ENCODE measurements around the gene ZNF750. TPM values are rescaled to one million over a fixed set of nuclear protein-coding genes. Genes with fewer than 3 reads are reported as not detected.

ZNF750 gene
- total and polyA plus RNA-seq, 2 of the 13 experiments (the other 11 are each of a cell fraction or from before 2014, with no cell fraction given): not detected

DNA sequence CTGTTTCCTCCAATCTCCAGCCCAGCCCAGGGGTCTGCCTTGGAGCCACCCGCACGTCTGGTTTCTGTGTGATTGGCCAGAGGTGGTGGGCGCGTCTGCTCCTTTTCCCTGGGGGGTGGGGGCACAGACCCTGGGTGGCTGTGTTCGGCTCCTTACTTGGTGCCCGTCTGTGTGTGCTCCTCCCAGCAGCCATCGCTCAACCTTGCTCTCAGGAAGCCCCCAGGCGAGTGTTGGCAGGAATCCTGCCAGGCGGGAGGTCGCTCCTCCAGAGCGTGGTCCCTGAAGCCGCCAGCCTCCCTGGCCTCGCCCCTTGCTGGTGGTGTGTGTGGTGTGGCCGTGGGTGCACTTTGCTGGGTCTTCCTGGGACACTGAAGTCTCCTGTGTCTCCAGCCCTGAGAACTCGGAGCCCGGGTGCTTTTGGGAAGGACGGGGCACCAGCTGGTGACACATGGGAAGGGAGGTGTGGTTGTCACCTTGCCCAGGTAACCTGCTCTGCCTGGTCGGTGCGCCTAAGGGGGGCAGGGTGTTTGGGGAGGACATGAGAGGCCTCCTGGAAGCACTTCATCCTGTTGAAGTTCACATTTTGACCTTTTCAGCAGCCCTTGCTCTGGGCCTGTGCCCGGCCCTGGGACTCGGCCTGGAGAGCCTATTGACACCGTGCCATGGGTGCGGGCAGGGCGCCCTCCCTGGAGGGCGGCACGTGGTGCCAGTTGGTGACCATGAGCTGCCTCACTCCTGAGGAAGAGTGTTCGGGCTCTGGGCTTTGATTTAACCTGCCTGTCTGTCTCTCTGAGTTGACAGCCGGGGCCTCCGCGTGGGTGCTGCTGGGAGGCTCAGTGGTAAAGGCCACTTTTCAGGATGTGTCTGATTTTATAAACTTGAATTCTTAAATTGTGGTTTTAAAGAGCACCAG, 49.0 kb upstream of the ZNF750 start (continued):
- TF ChIP-seq, protein P1, sequence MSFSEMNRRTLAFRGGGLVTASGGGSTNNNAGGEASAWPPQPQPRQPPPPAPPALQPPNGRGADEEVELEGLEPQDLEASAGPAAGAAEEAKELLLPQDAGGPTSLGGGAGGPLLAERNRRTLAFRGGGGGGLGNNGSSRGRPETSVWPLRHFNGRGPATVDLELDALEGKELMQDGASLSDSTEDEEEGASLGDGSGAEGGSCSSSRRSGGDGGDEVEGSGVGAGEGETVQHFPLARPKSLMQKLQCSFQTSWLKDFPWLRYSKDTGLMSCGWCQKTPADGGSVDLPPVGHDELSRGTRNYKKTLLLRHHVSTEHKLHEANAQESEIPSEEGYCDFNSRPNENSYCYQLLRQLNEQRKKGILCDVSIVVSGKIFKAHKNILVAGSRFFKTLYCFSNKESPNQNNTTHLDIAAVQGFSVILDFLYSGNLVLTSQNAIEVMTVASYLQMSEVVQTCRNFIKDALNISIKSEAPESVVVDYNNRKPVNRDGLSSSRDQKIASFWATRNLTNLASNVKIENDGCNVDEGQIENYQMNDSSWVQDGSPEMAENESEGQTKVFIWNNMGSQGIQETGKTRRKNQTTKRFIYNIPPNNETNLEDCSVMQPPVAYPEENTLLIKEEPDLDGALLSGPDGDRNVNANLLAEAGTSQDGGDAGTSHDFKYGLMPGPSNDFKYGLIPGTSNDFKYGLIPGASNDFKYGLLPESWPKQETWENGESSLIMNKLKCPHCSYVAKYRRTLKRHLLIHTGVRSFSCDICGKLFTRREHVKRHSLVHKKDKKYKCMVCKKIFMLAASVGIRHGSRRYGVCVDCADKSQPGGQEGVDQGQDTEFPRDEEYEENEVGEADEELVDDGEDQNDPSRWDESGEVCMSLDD (CRISPR knock-in tag; IDR thresholded peaks at IDR 0.05; ENCODE audit: borderline replicate concordance): no peak
- TF ChIP-seq, protein P2, sequence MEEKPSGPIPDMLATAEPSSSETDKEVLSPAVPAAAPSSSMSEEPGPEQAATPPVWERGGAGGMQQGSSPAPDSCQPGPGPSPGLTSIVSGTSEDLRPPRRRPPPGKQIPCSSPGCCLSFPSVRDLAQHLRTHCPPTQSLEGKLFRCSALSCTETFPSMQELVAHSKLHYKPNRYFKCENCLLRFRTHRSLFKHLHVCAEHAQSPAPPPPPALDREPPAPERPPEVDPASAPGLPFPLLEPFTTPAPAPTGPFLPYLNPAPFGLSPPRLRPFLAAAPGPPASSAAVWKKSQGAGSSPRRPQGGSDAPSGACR (CRISPR knock-in tag; IDR thresholded peaks at IDR 0.05): no peak
- TF ChIP-seq KMT2B (CRISPR knock-in tag; IDR thresholded peaks at IDR 0.05) (no peak), CEBPB (IDR thresholded peaks at IDR 0.05; ENCODE audit: borderline replicate concordance, low read depth, low read length) (no peak), ZNF562 (CRISPR knock-in tag; IDR thresholded peaks at IDR 0.05; ENCODE audit: borderline replicate concordance) (no peak), CBX2 (IDR thresholded peaks at IDR 0.05; ENCODE audit: low read depth, low read length) (no peak), CBX2 (CRISPR knock-in tag; IDR thresholded peaks at IDR 0.05; ENCODE audit: low read depth) (no peak), ARNT2 (CRISPR knock-in tag; IDR thresholded peaks at IDR 0.05; ENCODE audit: low read depth) (peak; percentile 71; the same call in 1 of the 2 replicates), ERF (CRISPR knock-in tag; IDR thresholded peaks at IDR 0.05) (peak; percentile 37; the same call in 1 of the 2 replicates), ZMYM3 (CRISPR knock-in tag; IDR thresholded peaks at IDR 0.05) (no peak), NFE2L1 (CRISPR knock-in tag; IDR thresholded peaks at IDR 0.05; ENCODE audit: borderline replicate concordance) (0 out of 2 replicates have a peak, but pooled peaks have one; percentile 62), TBL1XR1 (IDR thresholded peaks at IDR 0.05; ENCODE audit: borderline replicate concordance, low read length, partially characterized antibody) (no peak), HMG20B (CRISPR knock-in tag; conservative IDR thresholded peaks at IDR 0.05) (peak; percentile 66; the same call in 1 of the 2 replicates), KLF12 (CRISPR knock-in tag; IDR thresholded peaks at IDR 0.05; ENCODE audit: borderline replicate concordance) (no peak)
- TF ChIP-seq, protein P3, sequence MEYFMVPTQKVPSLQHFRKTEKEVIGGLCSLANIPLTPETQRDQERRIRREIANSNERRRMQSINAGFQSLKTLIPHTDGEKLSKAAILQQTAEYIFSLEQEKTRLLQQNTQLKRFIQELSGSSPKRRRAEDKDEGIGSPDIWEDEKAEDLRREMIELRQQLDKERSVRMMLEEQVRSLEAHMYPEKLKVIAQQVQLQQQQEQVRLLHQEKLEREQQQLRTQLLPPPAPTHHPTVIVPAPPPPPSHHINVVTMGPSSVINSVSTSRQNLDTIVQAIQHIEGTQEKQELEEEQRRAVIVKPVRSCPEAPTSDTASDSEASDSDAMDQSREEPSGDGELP (IDR thresholded peaks at IDR 0.05; ENCODE audit: borderline replicate concordance, low read depth): no peak
- TF ChIP-seq, protein P4, sequence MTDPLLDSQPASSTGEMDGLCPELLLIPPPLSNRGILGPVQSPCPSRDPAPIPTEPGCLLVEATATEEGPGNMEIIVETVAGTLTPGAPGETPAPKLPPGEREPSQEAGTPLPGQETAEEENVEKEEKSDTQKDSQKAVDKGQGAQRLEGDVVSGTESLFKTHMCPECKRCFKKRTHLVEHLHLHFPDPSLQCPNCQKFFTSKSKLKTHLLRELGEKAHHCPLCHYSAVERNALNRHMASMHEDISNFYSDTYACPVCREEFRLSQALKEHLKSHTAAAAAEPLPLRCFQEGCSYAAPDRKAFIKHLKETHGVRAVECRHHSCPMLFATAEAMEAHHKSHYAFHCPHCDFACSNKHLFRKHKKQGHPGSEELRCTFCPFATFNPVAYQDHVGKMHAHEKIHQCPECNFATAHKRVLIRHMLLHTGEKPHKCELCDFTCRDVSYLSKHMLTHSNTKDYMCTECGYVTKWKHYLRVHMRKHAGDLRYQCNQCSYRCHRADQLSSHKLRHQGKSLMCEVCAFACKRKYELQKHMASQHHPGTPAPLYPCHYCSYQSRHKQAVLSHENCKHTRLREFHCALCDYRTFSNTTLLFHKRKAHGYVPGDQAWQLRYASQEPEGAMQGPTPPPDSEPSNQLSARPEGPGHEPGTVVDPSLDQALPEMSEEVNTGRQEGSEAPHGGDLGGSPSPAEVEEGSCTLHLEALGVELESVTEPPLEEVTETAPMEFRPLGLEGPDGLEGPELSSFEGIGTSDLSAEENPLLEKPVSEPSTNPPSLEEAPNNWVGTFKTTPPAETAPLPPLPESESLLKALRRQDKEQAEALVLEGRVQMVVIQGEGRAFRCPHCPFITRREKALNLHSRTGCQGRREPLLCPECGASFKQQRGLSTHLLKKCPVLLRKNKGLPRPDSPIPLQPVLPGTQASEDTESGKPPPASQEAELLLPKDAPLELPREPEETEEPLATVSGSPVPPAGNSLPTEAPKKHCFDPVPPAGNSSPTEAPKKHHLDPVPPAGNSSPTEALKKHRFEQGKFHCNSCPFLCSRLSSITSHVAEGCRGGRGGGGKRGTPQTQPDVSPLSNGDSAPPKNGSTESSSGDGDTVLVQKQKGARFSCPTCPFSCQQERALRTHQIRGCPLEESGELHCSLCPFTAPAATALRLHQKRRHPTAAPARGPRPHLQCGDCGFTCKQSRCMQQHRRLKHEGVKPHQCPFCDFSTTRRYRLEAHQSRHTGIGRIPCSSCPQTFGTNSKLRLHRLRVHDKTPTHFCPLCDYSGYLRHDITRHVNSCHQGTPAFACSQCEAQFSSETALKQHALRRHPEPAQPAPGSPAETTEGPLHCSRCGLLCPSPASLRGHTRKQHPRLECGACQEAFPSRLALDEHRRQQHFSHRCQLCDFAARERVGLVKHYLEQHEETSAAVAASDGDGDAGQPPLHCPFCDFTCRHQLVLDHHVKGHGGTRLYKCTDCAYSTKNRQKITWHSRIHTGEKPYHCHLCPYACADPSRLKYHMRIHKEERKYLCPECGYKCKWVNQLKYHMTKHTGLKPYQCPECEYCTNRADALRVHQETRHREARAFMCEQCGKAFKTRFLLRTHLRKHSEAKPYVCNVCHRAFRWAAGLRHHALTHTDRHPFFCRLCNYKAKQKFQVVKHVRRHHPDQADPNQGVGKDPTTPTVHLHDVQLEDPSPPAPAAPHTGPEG (CRISPR knock-in tag; IDR thresholded peaks at IDR 0.05): no peak
- TF ChIP-seq, protein P5, sequence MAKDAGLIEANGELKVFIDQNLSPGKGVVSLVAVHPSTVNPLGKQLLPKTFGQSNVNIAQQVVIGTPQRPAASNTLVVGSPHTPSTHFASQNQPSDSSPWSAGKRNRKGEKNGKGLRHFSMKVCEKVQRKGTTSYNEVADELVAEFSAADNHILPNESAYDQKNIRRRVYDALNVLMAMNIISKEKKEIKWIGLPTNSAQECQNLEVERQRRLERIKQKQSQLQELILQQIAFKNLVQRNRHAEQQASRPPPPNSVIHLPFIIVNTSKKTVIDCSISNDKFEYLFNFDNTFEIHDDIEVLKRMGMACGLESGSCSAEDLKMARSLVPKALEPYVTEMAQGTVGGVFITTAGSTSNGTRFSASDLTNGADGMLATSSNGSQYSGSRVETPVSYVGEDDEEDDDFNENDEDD (CRISPR knock-in tag; IDR thresholded peaks at IDR 0.05; ENCODE audit: borderline replicate concordance): peak; percentile 15; the same call in 1 of the 2 replicates
